PFSK-1 (cell line): ENCODE data around the gene CCDC17. TPM values are rescaled to one million over a fixed set of nuclear protein-coding genes. Genes with fewer than 3 reads are reported as not detected.

Experiments
- FOXP2 ChIP-seq: optimal IDR thresholded peaks from 2 replicates; pipeline ENCODE3; 2011; ENCODE audit warnings: borderline replicate concordance, control low read depth, inconsistent platforms; ENCODE audit not compliant: insufficient read depth; ENCODE audit errors: extremely low read length, extremely low read depth
- POLR2AphosphoS5 ChIP-seq: IDR thresholded peaks from 2 replicates; pipeline ENCODE4 v1.6.1; 2012; ENCODE audit warnings: low read depth, mild to moderate bottlenecking, control low read depth, low read length, moderate library complexity
- SIN3A ChIP-seq: IDR thresholded peaks from 2 replicates; pipeline ENCODE4 v1.6.1; 2012; ENCODE audit warnings: mild to moderate bottlenecking, low read length, moderate library complexity, borderline replicate concordance; ENCODE audit not compliant: insufficient read depth
- TAF1 ChIP-seq: IDR thresholded peaks from 2 replicates; pipeline ENCODE4 v1.6.1; 2012; ENCODE audit warnings: low read length, control low read depth, borderline replicate concordance; ENCODE audit not compliant: insufficient read depth
- polyA plus RNA-seq: library from polyadenylated mRNA; unstranded; fragments of >200 nt; gene quantifications from one replicate; pipeline ENCODE4 v1.2.1, GENCODE V29; 2012; ENCODE audit warnings: low read depth, missing spikeins; ENCODE audit not compliant: insufficient read length
- TF ChIP-seq, protein P1 (sequence below), 2 experiments: IDR thresholded peaks; 2 replicates each; pipeline versions ENCODE4 v1.6.1 to v1.8.0; 2011 to 2012; ENCODE audit warnings: low read depth in 2 of 2, low read length in 2 of 2, control low read depth in 1 of 2, inconsistent platforms in 1 of 2, mild to moderate bottlenecking in 1 of 2, moderate library complexity in 1 of 2; ENCODE audit not compliant: insufficient read depth in 1 of 2

The CCDC17 gene
- polyA plus RNA-seq, result 0.72 TPM

DNA sequence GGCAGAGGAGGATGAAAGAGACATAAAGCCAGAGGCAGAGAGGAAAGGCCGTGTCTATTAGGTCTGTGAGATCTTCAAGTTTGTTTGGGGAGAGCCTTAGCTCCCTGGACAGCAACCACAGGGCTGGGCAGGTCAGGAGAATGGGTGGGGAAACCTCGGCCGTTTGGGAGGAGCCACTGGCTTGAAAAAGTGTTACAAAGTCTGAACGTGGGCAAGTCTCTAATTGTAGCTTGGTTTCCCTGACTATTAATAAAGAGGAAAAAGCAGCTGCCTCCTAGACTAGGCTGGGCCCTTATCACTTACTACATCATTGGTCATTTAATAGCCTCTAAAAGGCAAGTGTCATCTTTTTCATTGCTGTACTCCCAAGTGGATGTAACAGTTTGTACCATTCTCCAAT is at the start of gene CCDC17:
Gene CCDC17, minus strand, starts transcription at position 83 of the 400 bp plus-strand sequence. CDS start 145 bp downstream, outside the sequence.
- TF ChIP-seq POLR2AphosphoS5 (peak; percentile 13; the same call in 1 of the 2 replicates), SIN3A (no peak), TAF1 (no peak), FOXP2 (no peak)
- TF ChIP-seq, protein P1, sequence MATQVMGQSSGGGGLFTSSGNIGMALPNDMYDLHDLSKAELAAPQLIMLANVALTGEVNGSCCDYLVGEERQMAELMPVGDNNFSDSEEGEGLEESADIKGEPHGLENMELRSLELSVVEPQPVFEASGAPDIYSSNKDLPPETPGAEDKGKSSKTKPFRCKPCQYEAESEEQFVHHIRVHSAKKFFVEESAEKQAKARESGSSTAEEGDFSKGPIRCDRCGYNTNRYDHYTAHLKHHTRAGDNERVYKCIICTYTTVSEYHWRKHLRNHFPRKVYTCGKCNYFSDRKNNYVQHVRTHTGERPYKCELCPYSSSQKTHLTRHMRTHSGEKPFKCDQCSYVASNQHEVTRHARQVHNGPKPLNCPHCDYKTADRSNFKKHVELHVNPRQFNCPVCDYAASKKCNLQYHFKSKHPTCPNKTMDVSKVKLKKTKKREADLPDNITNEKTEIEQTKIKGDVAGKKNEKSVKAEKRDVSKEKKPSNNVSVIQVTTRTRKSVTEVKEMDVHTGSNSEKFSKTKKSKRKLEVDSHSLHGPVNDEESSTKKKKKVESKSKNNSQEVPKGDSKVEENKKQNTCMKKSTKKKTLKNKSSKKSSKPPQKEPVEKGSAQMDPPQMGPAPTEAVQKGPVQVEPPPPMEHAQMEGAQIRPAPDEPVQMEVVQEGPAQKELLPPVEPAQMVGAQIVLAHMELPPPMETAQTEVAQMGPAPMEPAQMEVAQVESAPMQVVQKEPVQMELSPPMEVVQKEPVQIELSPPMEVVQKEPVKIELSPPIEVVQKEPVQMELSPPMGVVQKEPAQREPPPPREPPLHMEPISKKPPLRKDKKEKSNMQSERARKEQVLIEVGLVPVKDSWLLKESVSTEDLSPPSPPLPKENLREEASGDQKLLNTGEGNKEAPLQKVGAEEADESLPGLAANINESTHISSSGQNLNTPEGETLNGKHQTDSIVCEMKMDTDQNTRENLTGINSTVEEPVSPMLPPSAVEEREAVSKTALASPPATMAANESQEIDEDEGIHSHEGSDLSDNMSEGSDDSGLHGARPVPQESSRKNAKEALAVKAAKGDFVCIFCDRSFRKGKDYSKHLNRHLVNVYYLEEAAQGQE (IDR thresholded peaks at IDR 0.05; ENCODE audit: insufficient read depth in 1 of 2, low read depth in 2 of 2, low read length in 2 of 2), result peak in 1 of 2 experiments; percentile 55; a peak in 1 of 4 replicates

DNA sequence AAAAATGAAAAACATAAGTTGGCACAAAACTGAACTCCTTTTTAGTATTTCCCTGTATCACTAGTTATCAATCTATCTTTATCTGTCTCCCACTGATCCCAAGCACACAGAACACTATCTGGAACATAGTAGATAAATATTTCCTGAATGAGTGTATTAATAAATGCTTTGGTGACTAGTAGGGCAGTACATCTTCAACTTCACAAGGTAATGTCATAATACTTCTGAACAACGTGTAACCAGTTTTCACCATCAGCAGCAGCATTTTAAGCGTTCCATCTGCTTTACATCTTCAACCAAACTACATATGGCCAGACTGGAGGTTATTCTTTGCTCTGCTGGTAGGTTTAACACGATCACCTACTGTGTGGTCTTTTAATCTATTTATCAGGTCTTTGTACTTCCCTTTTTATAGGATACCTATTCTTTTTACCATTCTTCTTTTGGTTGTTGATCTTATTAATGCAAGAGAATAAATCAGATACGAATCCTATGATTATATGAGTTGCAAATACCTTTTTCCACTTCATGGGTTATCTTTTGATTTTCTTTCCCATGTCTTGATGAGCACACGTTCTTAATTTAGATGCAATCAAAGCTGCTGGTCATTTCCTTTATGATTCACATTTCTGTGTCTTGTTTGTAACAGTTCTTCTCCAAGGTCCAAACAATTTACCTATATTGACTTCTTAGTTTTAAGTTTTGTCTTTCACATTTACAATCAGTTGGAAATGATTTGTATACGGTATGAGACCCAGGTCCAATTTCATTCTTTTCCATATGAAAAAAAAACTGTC is 46.2 kb upstream of the CCDC17 start:
- TF ChIP-seq TAF1, result no peak
- TF ChIP-seq, protein P1 (IDR thresholded peaks at IDR 0.05; ENCODE audit: insufficient read depth in 1 of 2, low read depth in 2 of 2, low read length in 2 of 2), result no peak
- no peak for TF ChIP-seq SIN3A
- TF ChIP-seq FOXP2, result no peak
- TF ChIP-seq POLR2AphosphoS5, result no peak

DNA sequence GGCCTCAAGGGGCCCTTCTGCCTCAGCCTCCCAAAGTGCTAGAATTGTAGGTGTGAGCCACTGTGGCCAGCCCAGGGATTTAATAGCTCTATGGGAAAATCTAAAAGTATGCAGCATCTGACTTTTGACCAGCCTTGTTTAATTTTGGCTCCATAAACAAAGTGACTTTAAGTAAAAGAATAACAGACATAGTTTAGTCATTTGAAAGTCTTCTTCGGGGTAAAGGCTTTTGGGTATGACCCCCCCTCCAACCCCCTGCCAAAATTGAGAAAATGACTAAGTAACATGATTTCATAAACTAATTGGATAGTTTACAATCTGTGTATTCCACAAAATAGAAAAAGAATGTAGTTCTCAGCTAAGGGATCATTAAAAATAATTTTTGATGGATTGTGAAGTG is 45.5 kb upstream of the CCDC17 start:
- TF ChIP-seq TAF1, result no peak
- TF ChIP-seq, protein P1 (IDR thresholded peaks at IDR 0.05; ENCODE audit: insufficient read depth in 1 of 2, low read depth in 2 of 2, low read length in 2 of 2), result no peak
- no peak for TF ChIP-seq FOXP2
- no peak for TF ChIP-seq POLR2AphosphoS5
- TF ChIP-seq SIN3A, result no peak

DNA sequence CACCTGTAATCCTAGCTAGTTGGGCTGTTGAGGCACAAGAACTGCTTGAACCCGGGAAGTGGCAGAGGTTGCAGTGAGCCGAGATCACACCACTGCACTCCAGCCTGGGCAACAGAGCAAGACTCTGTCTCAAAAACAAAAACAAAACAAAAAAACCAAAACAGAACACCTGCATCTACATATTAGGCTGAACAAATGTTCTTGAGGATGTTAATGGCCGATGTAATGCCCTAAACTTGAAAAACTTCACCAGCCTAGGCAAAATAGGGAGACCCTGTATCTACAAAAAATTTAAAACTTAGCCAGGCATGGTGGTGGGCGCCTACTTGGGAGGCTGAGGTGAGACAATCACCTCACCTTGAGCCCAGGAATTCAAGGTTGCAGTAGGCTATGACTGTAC is 44.7 kb upstream of the CCDC17 start:
- TF ChIP-seq, protein P1 (IDR thresholded peaks at IDR 0.05; ENCODE audit: insufficient read depth in 1 of 2, low read depth in 2 of 2, low read length in 2 of 2), result no peak
- TF ChIP-seq TAF1 (no peak), POLR2AphosphoS5 (no peak), FOXP2 (no peak), SIN3A (no peak)

DNA sequence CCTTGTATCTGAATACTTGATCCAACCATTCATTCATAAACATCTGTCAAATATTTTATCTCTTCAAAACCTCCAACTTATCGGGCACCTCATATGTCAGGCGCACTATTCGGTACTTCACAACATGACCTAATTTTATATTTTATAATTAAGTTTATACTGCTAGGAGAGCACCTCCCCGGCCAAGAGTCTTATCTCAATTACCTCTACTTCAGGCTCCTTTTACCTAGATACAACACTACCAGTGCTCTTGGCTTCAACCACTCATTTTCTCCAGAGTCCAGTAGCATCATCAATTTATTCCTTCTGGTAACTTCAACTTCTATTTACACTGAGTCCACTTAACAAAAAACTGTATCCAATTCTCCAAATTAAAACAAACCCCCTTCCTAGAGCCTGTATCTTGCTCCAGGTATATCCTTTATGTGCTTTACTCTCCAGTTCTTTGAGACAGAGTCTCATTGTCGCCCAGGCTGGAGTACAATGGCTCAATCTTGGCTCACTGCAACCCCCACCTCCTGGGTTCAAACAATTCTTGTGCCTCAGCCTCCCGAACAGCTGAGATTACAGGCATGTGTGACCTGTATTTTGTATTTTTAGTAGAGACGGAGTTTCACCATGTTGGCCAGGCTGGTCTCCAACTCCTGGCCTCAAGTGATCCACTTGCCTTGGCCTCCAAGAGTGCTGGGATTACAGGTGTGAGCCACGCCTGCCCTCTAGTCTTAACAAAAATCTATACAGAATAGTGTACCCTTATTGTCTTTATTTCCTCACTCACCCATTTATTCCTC is 43.7 kb upstream of the CCDC17 start:
- TF ChIP-seq SIN3A, result no peak
- TF ChIP-seq, protein P1 (IDR thresholded peaks at IDR 0.05; ENCODE audit: insufficient read depth in 1 of 2, low read depth in 2 of 2, low read length in 2 of 2), result no peak
